DMS79 treated with DMSO at 0.1 percent for 48 hours (cell line): Measurements from ENCODE around the gene PRPF8.
"Not testable (repeated sequence)": the region's sequence is repeated elsewhere in the genome, so short reads cannot be mapped to it uniquely, and the experiment has no call there.

ENCODE experiments used
- DNase-seq: peaks from one replicate; lab custom pipeline; 2025; lab: John Stamatoyannopoulos, UW

PRPF8 gene

GRCh38 chr17:1716076-1716911 is 31.6 kb upstream of the PRPF8 start:
- DNase-seq = peak; percentile 90

DNA sequence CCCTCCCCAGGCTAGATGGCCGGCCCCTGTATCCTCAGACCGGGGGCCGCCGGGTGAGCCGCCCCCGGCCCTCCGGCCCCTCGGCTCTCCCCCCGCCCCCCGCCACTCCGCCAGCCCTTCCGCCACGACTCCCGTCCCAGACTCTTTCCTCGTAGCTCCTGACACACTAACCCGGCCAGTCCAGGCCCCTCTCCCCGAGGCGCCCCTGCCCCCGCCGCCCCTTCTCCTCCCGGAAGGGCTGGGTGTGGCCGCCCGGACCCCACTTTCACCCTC is 31.1 kb upstream of the PRPF8 start:
- no peak for DNase-seq

DNA sequence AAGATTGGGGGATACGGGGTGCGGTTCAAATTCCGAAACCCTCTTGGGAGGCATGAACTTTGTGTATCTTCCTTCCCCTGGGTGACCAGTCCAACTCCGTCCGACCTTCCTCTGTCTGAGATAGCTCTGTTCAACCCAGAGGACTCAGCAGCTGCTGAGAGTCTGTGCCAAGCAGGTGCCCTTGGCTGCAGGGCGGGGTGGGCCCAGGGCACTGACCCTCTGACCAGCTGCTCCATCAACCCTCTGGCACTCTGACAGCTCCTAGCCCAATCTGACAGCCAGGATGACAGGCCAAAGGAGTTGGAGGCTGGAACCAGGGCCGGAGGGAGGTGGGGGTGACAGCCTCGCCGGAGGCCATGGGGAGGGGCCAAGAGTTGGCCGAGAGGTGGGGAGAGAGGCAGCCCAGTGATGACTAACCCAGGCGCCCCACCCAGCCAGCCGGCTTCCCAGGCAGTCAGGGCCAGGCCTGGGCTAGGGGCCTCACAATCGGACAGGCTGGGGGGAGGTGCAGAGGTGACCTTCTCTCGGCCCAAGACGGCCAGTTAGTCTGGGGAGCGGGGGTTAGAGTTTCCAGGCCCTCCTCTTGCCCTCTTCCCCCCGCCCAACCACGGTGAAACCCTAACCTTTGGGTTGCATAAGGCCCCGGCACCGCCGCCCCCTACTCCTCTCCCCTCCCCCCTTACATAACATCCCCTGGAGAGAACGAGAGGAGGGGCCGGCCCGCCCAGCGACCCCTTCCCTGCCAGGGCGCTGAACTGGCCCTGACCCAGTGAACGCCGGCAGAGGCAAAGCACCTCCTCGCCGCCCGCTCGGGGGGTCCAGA is 30.5 kb upstream of the PRPF8 start:
- no peak for DNase-seq

DNA sequence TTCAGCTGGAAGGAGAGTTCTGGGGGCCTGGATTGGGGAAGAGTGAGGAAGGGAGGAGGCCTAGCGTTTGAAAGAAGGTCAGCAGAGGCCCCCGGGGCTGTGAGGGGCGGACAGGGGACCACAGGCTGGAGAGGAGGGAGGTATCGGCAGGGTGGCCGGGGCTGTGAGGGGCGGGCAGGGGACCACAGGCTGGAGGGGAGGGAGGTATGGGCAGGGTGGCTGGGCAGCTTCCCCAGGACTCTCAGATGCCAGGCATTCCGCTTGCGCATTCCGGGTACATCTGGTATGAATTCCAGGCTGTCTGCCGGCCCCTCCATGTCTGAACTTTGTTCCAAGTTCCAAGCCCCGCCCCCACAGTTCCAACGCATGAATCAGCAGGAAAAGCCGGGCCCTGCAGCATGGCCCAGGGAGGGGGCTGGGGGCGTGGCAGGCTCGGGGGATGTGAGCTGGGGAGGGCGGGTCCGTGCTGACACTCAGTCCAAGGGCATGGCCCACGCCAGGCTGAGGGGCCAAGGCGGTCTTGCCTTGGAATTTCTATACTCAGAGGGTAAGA is 29.8 kb upstream of the PRPF8 start:
- no peak for DNase-seq

DNA sequence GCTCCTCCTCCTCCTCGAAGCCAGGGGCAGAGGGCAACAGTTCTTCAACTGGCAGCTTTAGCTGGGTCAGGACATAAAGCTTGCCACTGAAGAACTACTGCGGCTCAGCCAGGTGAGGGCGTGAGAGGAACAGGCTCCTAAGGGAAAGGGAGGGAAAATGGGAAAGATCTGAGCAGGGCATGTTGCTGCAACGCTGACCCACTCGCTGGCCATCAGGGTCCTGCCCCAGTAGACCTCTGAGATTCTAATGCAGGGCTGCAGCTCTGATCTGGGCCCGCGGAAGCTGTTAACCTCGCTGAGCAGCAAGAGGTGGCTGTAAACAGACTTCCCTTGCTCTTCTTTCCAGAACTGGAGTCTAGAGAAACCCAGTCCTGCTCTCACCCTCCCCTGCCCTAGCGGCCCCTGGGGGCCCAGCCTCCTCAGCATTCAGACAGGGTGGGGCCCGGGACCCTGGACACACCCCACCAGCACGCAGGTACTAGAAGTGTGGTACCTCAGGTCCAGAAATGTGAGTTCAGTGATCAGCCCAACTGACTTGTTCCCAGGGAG is 29.3 kb upstream of the PRPF8 start:
- no peak for DNase-seq

- DNase-seq = no peak
Measured at GRCh38 chr17:1713160-1713877, 28.7 kb upstream of the PRPF8 start.

DNA sequence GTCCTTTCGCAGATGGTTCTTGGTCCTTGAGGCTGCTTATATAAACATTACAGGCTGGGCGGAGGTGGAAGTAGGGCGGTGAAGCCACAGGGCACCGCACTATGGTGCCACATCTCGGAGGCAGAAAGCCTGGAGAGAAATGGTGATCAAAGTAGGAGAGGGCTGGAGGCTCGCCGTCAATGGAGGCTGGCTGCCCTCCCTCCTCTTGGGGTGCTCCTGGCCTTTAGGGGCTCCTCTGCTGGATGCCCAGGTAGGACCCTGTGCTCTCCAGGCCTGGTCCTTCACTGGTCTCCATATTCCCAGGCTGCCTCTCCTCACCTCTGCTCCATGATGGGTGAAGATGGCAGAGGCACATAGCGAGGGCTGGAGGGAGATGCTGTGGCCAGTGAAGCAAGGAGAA is 27.6 kb upstream of the PRPF8 start:
- DNase-seq = no peak

DNA sequence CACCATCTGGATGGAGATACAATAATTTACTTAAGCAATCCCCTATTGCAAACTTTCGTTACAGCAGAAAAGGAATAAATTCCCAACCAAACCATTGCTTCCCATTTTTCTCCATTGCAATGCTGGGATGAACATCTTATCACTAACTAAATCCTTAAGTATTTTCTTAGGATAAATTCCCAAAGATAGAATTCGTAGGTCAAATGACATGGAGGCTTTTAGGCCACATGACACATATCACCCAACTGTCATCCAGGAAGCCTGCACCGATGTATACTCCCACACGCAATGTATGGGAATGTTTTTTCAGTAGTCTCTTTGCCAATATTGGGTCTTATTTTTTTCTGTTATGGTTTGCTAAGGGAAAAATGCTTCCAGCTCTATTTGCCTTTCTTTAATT is 27.1 kb upstream of the PRPF8 start:
- DNase-seq = no peak

- DNase-seq = no peak
Measured at GRCh38 chr17:1710807-1711553, 26.3 kb upstream of the PRPF8 start.

DNA sequence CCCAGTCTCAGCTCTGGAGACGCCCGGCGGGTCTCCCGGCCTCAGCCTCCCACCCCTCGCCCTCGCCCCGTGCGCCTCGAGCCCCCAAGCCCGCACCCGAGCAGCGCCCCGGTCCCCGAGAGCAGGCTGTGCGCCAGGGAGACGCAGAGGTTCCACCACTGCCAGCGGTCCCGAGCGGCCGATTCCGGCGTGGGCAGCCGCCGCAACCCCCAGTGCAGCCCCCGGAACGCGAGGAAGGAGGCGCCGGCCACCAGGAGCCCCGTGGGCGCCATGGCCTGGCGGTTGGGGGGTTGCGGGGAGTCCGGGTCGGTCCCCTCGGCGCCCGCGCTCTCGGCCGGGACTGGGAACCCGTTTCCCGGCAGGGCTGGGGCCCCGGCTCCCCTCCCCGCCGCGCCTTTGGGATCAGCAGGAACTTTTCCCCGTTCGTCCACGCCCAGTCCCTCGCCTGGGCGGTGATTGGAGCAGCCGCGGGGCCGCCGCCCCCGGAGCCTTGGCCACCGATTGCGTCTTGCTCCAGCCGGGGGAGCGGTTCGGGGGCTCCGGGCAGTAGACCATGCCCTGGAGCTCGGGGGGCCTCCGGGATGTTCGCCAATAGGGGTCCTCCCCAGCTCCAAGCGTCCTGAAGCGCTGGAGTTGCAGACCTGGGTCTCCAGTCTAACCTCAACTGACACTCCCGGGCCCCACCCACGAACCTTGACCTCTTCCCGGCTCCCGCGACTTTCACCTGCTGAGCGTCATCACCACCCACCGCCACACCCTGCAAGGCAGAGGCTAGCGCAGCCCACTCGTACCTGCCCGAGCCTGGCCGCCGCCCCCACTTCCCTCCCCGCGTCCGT is 25.5 kb upstream of the PRPF8 start, which contains the start of gene TLCD2:
TSS of gene TLCD2 (minus strand) at position 407 of the 836 bp plus-strand sequence. CDS start at position 272, 135 bp downstream.
- DNase-seq = no peak

DNA sequence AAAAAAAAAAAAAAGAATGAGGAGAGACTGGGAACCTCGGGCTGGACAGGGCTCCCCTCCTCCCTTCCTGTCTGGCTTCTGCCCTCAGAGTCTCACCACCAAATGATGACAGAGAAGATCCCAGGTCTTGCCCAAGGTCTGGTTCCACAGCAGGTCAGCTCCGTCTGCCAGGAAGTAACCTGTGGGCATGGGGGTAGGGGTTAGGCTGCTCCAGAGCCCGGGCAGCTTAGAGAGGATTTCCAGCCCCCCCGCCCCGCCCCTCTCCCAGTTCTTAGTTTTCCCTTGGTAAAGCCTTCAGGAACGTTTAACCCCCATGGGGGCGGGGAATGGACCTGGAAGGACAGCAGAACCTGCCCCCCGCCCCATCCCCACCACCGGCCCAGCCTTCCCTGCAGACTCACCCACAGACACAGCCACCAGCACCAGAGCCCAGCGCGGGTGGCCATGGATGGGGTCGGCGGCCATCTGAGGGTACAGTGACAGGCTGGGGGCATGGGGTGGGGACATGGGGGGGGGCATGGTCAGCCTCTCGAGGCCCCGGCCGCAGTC is 24.8 kb upstream of the PRPF8 start:
- no peak for DNase-seq

- not testable (repeated sequence) for DNase-seq
Measured at GRCh38 chr17:1708791-1709346, 24.2 kb upstream of the PRPF8 start.

DNA sequence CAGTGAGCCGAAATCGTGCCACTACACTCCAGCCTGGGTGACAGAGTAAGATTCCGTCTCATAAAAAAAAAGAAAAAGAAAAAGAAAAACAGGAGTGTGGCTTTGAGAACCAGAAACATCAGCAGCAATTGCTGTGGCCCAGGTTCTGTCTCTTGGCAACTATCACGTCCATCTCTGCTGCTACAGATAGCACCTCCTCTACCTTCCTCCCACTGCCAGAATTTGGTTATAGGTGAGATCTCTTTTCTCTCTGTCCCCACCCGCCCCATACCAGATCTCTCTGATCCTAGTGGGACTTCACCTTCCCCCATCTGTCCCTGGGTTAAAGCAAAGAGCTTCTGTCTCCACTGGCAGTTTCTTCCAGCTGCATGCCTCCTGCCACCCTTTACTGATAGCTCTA is 22.4 kb upstream of the PRPF8 start:
- DNase-seq = no peak

- DNase-seq = no peak
Measured at GRCh38 chr17:1705004-1705403, 20.3 kb upstream of the PRPF8 start.

- DNase-seq = no peak
Measured at GRCh38 chr17:1703063-1703462, 18.4 kb upstream of the PRPF8 start.

GRCh38 chr17:1699891-1700290 is 15.2 kb upstream of the PRPF8 start:
- not testable (repeated sequence) for DNase-seq

DNA sequence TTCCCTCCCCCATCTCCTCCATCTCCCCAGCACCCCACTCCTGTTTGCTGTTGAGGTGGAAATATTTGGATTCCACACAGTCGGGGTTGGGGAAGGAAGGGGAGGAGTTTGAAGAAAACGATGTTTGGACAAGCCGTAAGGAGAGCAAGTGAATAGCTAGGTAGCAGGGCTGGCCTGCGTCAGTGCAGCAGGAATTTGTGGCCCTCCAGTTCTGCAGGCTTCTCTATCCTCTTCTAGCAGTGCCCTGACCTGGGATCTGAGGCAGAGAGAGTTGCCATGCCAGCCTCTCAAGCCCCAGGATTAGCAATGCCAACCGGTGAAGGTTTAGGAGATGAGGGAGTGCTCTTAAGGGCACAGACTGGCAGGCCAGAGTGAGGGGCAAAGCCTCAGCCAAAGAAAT is 13.0 kb upstream of the PRPF8 start:
- no peak for DNase-seq

DNA sequence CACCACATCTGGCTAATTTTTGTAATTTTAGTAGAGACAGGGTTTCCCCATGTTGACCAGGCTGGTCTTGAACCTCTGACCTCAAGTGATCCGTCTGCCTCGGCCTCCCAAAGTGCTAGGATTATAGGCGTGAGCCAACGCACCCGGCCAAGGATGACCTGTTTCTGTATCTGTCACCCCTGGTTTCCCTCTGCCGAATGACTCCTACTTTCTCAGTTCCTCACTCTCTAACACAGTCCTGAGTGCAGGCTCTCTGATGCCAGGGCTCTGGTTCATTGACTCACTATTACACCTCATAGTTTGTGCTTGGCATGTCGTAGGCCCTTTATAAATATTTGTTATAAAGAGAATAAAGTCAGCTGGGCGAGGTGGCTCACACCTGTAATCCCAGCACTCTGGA is 10.7 kb upstream of the PRPF8 start:
- DNase-seq = no peak

DNA sequence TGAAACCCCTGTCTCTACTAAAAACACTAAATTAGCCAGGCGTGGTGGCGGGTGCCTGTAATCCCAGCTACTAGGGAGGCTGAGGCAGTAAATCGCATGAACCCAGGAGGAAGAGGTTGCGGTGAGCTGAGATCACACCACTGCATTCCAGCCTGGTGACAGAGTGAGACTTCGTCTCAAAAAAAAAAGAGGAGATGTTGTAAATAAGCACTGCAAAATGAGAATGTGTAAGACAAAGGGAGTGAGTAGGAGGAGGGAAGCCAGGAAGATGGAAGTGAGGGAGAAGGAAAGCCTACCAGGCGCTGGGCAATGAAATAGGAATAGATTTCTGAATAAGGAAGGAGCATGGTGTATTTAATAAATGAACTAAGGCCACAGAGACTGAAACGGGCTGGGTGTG is 8.7 kb upstream of the PRPF8 start:
- no peak for DNase-seq
